ENCODE results near the gene ABR. TPM values are rescaled to one million over a fixed set of nuclear protein-coding genes. Genes with fewer than 3 reads are reported as not detected.

ABR gene
- total RNA-seq, 1 donor from 2014 or later = 66.7 TPM

- Mint-ChIP-seq H3K4me3 (no peak overlapping the region), H3K4me1 (ENCODE audit: low read depth) (no peaks in the 10 kb centered on the region), H3K27me3 (ENCODE audit: insufficient read depth) (no peaks in the 10 kb centered on the region), H3K27ac (no peak overlapping the region), H3K9me3 (no peaks in the 10 kb centered on the region), H3K36me3 (ENCODE audit: low read depth) (peaks cover 37% of the 10 kb centered on the region)
- no peak for DNase-seq (ENCODE audit: low spot score)
- intact Hi-C loops (cut with micrococcal nuclease) = no loop called here
These were observed 118.8 kb downstream of the ABR start for GRCh38 chr17:1060991-1061390.

- Mint-ChIP-seq H3K27ac (no peak overlapping the region), H3K36me3 (ENCODE audit: low read depth) (peaks cover 31% of the 10 kb centered on the region), H3K27me3 (ENCODE audit: insufficient read depth) (no peaks in the 10 kb centered on the region), H3K4me3 (no peak overlapping the region), H3K4me1 (ENCODE audit: low read depth) (no peaks in the 10 kb centered on the region), H3K9me3 (no peaks in the 10 kb centered on the region)
- intact Hi-C loops (cut with micrococcal nuclease) = no loop called here
- no peak for DNase-seq (ENCODE audit: low spot score)
These were observed 120.5 kb downstream of the ABR start for GRCh38 chr17:1059131-1059795.

- Mint-ChIP-seq H3K27me3 (ENCODE audit: insufficient read depth) (no peaks in the 10 kb centered on the region), H3K4me1 (ENCODE audit: low read depth) (no peaks in the 10 kb centered on the region), H3K4me3 (no peak overlapping the region), H3K36me3 (ENCODE audit: low read depth) (peaks cover 31% of the 10 kb centered on the region), H3K27ac (no peak overlapping the region), H3K9me3 (no peaks in the 10 kb centered on the region)
- DNase-seq (ENCODE audit: low spot score) = peak; percentile 38
- intact Hi-C loops (cut with micrococcal nuclease) = no loop called here
These were observed 121.2 kb downstream of the ABR start for GRCh38 chr17:1058423-1059130.

GRCh38 chr17:1056761-1057160, 123.0 kb downstream of the ABR start:
- intact Hi-C loops (cut with micrococcal nuclease) = no loop called here

GRCh38 chr17:1055751-1056645, 123.8 kb downstream of the ABR start:
- no peaks in the 10 kb centered on the region for H3K4me1 Mint-ChIP-seq (ENCODE audit: low read depth)
- no peak overlapping the region for H3K27ac Mint-ChIP-seq
- peaks cover 24% of the 10 kb centered on the region for H3K36me3 Mint-ChIP-seq (ENCODE audit: low read depth)
- DNase-seq (ENCODE audit: low spot score) = peak; percentile 15
- H3K9me3 Mint-ChIP-seq = no peaks in the 10 kb centered on the region
- intact Hi-C loops (cut with micrococcal nuclease) = no loop called here
- no peak overlapping the region for H3K4me3 Mint-ChIP-seq
- no peaks in the 10 kb centered on the region for H3K27me3 Mint-ChIP-seq (ENCODE audit: insufficient read depth)

More at GRCh38 chr17:1056761-1057160, 123.0 kb downstream of the ABR start:
- Mint-ChIP-seq H3K27ac (no peak overlapping the region), H3K9me3 (no peaks in the 10 kb centered on the region), H3K4me1 (ENCODE audit: low read depth) (no peaks in the 10 kb centered on the region), H3K36me3 (ENCODE audit: low read depth) (peaks cover 26% of the 10 kb centered on the region), H3K4me3 (no peak overlapping the region), H3K27me3 (ENCODE audit: insufficient read depth) (no peaks in the 10 kb centered on the region)
- no peak for DNase-seq (ENCODE audit: low spot score)

GRCh38 chr17:1055231-1055630, 124.5 kb downstream of the ABR start:
- Mint-ChIP-seq H3K4me1 (ENCODE audit: low read depth) (no peaks in the 10 kb centered on the region), H3K27me3 (ENCODE audit: insufficient read depth) (no peaks in the 10 kb centered on the region), H3K36me3 (ENCODE audit: low read depth) (peaks cover 26% of the 10 kb centered on the region), H3K27ac (no peak overlapping the region), H3K4me3 (no peak overlapping the region), H3K9me3 (no peaks in the 10 kb centered on the region)
- no peak for DNase-seq (ENCODE audit: low spot score)
- intact Hi-C loops (cut with micrococcal nuclease) = no loop called here

- H3K36me3 Mint-ChIP-seq (ENCODE audit: low read depth) = peaks cover 24% of the 10 kb centered on the region
- no peaks in the 10 kb centered on the region for H3K27me3 Mint-ChIP-seq (ENCODE audit: insufficient read depth)
- no peaks in the 10 kb centered on the region for H3K4me1 Mint-ChIP-seq (ENCODE audit: low read depth)
- no peak overlapping the region for H3K4me3 Mint-ChIP-seq
- H3K9me3 Mint-ChIP-seq = no peaks in the 10 kb centered on the region
- DNase-seq (ENCODE audit: low spot score) = no peak
- no peak overlapping the region for H3K27ac Mint-ChIP-seq
- intact Hi-C loops (cut with micrococcal nuclease) = no loop called here
These were observed 125.1 kb downstream of the ABR start for GRCh38 chr17:1054656-1055055.

- H3K4me1 Mint-ChIP-seq (ENCODE audit: low read depth) = no peaks in the 10 kb centered on the region
- H3K27me3 Mint-ChIP-seq (ENCODE audit: insufficient read depth) = no peaks in the 10 kb centered on the region
- no peak overlapping the region for H3K4me3 Mint-ChIP-seq
- intact Hi-C loops (cut with micrococcal nuclease) = no loop called here
- peaks cover 16% of the 10 kb centered on the region for H3K36me3 Mint-ChIP-seq (ENCODE audit: low read depth)
- no peak overlapping the region for H3K27ac Mint-ChIP-seq
- no peaks in the 10 kb centered on the region for H3K9me3 Mint-ChIP-seq
- no peak for DNase-seq (ENCODE audit: low spot score)
These were observed 126.0 kb downstream of the ABR start for GRCh38 chr17:1053661-1054360.

- Mint-ChIP-seq H3K27me3 (ENCODE audit: insufficient read depth) (no peaks in the 10 kb centered on the region), H3K27ac (no peak overlapping the region), H3K9me3 (no peaks in the 10 kb centered on the region), H3K4me1 (ENCODE audit: low read depth) (no peaks in the 10 kb centered on the region), H3K4me3 (no peak overlapping the region), H3K36me3 (ENCODE audit: low read depth) (peaks cover 5% of the 10 kb centered on the region)
- no peak for DNase-seq (ENCODE audit: low spot score)
- intact Hi-C loops (cut with micrococcal nuclease) = no loop called here
These were observed 128.5 kb downstream of the ABR start for GRCh38 chr17:1050996-1051925.

GRCh38 chr17:1050246-1050995, 129.4 kb downstream of the ABR start:
- Mint-ChIP-seq H3K9me3 (no peaks in the 10 kb centered on the region), H3K36me3 (ENCODE audit: low read depth) (peaks cover 5% of the 10 kb centered on the region), H3K4me3 (no peak overlapping the region), H3K4me1 (ENCODE audit: low read depth) (no peaks in the 10 kb centered on the region), H3K27me3 (ENCODE audit: insufficient read depth) (no peaks in the 10 kb centered on the region), H3K27ac (no peak overlapping the region)
- no peak for DNase-seq (ENCODE audit: low spot score)
- intact Hi-C loops (cut with micrococcal nuclease) = no loop called here

- Mint-ChIP-seq H3K4me3 (no peak overlapping the region), H3K27ac (no peak overlapping the region), H3K27me3 (ENCODE audit: insufficient read depth) (no peaks in the 10 kb centered on the region), H3K9me3 (no peaks in the 10 kb centered on the region), H3K36me3 (ENCODE audit: low read depth) (peaks cover 9% of the 10 kb centered on the region), H3K4me1 (ENCODE audit: low read depth) (no peaks in the 10 kb centered on the region)
- intact Hi-C loops (cut with micrococcal nuclease) = no loop called here
- no peak for DNase-seq (ENCODE audit: low spot score)
These were observed 130.1 kb downstream of the ABR start for GRCh38 chr17:1049446-1050225.
